Fibroblast of skin of left quadriceps (primary cell): Measurements from ENCODE around the gene WNT9A.

Experiments
- DNase-seq, 2 experiments: peaks; one replicate each; pipeline ENCODE4 v3.0.0-alpha.2; 2013; ENCODE audit warnings: low read depth in 2 of 2

The WNT9A gene

DNA sequence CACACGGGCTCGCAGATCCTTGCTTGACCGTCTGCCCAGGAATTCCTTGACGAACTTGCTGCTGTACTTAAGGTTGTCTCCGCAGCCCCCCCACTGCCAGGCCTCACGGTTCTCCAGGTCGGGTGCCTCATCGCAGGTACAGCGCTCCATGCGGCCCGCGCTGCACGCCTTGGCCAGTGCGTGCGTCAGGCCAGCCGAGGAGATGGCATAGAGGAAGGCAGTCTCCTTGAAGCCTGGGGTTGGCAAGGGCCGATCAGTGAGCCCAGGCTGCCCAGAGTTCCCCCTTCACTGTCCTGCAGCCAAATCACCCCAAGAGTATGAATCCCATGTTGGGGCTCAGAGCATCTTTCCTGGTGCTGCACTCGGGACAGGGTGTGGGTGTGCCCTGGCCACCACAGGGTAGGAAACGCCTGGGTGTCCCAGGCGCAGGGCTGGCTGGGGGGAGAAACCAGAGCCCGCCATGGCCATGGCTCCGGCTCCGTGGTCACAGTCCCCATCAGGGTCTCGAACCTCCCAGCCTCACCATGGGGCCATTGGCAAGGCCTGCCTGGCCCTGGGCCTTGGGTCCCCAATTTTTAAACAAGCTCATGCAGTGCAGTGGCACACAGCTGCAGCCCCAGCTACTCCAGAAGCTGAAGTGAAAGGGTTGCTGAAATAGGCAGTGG lies 23.4 kb downstream of the WNT9A start:
- DNase-seq, result no peak

DNA sequence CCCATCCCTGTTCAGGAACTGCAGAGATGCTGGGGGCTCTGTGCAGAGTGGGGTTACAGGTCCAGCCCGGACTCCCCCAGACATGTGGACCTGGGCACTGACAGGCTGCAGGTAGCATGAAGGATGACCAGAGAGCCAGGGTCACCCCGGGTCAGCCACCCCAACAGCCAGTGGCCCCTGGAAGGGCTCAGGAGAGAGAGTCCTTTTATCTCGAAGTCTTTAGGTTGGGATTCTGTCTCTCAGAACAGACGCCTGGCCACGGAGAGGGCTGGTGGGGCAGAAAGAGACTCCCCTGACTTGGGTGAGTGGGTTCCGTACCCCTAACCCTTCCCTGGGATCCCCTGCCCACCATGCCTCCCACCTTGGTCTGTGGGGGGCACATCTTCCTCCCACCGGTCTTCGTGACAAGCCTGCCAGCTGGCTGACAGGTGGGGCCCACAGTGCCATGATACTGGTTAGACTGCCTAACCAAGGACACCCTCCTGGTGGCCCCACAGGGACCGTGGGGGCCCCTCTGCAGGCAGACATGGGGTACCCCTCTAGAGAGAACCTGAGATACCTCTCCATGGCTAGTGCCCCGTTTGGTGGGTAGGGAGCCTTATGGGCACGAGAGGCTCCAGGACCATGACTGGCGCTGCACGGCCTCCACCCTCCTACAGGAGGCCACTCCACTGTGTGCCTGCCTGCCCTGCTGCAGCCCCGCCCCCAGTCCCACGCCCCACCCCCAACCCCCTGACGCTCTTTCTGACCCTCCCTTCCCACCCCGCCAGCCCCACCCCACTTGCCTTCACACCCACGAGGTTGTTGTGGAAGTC lies 24.2 kb downstream of the WNT9A start:
- DNase-seq, result no peak

DNA sequence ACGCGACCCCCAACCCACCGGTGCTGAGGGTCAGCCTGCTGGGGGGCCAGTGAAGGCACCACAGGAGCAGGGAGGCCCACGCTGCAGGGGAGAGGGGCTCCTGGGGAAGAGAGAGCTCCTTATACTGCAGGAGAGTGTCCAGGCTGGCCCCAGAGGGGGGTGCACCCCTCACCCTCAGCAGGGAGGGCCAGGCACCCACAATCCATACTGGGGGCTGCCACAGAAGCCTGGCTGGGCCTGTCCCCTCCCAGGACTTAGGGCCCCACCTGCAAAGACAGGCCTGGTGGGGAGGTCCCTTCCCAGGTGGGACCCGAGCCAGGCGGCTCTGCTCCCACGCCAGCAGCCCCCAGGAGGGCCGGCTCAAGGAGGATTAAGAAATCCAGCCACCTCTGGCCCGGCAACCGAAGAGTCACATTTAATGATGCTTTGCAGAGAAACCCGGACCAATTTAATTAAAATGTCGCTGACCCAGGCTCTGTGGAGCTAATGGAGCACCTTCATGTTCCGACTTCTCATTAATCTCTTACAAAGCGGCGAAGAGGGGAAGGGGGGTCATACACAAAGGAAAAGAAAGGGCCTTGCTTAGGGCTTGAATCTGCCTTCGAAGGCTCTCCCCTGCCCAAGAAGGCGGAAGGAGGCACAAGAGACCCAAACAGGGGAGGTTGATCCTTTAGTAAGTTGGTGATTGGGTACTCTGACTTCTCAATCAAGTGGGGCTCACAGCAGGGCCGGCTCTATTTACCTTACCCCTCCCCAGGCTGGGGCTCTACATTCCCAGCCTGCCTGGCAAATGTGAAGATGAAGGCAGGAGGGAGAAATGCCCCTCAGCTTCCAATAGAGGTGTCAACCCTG lies 25.0 kb downstream of the WNT9A start:
- DNase-seq, result no peak

DNA sequence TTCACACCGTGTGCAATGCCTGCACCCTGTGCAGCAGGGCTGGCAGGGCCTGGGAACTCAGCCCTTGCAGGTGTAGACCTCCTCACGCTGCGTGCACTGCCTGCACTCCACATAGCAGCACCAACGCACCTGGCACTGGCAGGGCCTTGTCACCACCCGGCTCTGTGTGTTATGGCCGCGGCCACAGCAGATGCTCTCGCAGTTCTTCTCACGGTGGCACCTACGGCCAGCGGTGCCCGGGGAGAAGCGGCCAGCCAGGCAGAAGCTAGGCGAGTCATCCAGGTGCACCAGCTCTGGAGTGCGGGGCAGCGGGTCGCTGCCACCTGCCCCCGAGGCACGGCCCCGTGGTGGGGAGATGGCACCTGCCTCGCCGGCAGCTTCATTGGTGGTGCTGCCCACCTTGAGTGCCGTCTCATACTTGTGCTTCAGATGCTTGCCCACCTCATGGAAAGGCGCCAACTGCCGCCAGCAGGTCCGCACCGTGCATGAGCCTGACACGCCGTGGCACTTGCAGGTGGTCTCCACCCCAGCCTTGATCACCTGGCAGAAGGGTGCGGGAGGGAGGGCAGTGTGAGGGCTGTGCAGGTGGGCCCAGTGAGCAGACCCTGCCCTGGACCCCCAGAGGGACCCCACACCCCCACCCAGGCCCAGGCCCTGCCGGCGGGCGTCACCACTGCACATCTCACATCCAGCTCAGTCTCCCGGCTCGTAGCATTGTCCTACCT lies 26.1 kb downstream of the WNT9A start:
- DNase-seq, result no peak

DNA sequence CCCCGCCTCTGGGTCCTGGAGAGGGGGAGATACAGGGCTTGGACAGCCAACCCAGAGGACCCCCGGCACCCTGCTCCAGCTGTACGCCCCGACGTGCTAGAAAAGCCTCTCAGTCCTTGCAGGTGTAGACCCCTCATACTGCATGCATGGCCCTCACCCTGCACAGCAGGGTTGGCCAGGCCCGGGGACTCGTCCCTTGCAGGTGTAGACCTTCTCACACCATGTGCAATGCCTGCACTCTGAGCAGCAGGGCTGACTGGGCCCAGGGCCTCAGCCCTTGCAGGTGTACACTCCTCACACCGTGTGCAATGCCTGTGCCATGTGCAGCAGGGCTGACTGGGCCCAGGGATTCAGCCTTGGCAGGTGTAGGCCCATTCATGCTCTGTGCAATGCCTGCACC lies 26.8 kb downstream of the WNT9A start:
- DNase-seq, result no peak

DNA sequence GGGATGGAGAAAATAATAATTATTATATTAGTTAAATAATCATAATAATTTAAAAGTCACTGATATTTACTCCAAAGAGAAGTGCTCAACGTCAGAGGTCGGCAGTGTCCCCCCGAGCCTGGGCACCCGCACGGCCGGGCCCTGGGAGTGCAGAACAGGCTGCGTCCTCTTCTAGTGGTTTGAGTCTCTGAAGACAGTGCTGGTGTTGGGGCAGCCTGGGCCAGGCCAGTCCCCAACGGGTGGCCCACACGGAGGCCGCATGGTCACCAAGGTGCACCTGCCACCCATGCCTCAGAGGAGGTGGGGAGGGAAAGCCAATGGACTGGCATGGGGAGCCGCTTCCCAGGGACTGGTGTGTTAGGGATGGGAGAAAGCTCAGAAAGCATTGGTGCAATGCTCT lies 27.3 kb downstream of the WNT9A start:
- DNase-seq, result no peak

DNA sequence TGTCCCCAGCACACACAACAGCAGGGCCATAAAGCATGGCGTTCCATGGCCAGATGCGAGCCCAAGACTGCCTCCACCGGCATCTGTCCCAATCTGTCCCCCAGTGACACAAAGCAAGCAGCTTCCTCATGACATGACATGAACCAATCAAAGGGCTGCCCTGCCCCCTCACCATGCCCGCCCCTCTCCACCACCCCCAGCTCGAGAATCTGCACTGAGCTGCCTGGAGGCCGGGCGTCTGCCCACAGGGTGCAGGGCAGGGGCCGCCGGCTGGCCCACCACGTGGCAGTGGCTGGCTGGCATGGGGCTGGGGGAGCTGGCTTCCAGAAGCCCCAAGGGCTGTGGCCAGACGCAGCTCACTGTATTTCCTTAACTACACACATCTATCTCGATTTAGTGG lies 27.8 kb downstream of the WNT9A start:
- DNase-seq, result no peak

DNA sequence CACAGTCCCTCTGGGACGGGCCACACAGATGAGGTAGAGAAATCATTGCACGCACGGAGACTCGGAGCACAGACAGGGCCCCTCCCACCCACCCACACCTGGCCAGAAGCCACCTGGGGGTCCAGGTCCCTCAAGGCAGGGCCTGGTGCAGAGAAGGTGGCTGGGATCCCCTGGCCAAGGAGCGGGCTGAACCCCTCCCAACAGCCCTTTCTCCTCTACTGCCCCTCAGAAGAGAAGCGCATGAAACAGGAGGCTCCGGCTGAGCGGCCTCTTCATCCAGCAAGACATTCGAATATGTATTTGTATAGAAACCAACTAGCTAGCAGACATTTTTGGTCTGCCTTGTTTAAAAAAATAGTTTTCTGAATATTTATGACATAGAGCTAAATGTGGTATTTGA lies 29.0 kb downstream of the WNT9A start:
- no peak for DNase-seq

DNA sequence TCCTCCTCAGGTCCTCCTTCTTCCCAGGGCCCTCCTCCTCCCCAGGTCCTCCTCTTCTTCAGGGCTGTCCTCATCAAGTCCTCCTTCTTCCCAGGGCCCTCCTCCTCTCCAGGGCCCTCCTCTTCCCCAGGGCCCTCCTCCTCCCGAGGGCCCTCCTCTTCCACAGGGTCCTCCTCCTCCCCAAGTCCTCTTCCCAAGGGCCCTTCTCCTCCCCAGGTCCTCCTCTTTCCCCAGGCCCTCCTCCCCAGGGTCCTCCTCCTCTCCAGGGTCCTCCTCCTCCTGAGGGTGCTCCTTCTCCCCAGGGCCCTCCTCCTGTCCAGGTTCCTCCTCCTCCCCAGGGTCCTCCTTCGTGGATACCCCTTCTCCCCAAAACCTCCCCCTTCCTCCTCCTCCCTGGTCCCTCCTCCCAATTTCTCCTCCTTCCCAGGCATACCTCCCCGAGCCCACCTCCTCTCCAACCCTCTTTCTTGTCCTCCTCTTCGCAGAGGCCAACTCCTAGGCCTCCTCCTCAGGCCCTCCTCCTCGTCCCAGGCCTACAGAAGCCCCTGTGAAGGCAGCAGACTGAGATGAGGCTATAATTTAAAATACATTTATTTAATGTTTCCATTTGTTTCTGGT lies 29.5 kb downstream of the WNT9A start:
- no peak for DNase-seq

DNA sequence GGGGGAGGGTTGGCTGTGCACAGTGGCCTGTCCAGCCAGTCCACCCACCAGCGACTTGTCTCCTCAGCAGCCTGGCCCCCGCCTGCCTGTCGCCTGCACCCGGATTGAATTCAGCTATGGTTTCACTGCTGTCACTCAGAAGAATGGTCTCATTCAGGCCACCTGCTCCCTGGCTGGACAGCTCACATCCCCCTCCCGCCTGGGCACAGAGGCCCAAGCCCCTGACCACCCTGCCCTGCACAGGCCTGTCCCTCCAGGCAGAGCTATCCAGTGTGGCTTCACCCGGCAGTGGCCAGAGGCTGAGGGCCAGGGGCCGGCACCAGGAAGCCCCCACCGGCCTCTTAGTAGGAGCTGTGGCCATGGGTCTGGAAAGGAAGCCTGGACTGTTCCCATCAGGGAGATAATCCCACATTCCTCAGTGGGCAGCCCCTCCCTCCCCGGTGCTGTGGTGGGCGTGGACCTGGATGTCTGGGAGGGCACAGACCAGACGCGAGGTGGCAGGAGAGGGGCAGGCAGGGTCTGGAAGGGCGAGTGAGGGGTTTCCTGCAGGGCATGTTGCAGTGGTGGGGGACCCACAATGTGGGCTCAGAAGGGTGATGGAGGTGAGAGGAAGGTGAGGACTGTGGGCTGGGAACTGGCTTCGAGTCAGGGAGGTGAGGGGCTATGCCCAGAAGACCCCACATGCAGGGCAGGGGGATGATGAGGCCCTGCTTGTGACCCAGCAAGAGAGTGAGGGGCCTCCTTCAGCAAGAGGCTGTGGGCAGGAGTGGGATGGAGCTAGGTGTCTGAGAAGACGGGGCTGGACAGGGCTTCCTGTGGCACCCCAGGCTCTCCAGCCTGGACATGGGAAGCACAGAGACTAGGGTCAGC lies 30.4 kb downstream of the WNT9A start:
- DNase-seq, result no peak

DNA sequence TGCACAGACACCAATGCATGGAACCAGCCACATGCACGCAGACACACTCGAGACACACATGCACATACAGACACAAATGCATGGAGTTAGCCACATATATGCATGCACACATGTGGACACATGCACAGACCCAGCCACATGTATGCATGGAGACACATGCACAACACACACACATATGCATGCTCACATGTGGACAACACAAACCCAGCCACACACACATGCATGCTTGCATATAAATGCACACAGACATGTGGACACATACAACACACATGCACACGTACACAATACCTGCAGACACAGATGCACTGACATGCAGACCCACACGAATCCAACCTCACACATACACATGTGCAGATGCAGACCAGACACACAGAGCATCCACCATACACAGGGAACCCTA lies 31.1 kb downstream of the WNT9A start:
- no peak for DNase-seq

DNA sequence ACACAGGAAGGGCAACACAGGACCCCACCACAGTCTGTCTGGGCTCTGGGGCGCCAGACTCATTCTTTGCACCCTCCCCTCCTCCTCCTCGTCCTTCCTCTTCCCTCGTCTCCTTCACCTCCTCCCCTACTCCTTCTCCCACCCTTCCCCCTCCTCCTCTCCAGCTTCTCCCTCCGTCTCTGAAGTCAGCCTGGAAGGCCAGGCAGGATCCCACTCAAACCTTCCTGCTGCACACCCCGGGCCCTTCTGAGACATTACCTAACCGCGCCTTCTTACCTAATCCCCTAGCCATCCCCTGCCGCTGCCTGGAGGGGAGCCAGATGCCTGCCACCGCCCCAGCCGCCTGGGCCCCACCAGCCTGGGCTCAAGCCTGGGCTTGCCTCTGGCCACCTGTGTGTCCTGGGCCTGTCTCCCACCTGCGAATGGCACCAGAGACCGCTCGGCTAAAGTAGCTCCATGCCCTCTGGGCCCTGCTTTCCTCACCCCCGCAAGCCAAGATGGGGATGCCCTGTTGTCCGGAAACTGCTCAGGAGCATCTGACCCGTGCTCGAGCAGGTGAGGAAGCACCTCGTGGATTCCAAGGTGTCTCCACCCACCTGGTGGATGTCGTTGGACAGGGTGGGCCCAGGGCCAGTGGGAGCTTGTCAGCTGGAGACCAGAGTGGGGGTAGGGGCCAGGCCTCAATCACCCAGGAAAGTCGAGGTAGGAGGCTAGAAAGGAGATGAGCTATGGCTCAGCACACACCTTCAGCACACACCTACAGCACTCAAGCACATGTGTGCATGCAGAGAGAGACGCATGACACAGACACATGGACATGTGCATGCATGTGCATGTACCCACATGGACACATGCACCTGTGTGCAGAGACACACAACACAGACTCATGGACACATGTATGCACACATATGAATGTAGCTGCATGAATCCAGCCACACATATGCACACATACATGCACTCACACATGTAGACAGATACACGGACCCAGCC lies 31.9 kb downstream of the WNT9A start:
- DNase-seq, result no peak

DNA sequence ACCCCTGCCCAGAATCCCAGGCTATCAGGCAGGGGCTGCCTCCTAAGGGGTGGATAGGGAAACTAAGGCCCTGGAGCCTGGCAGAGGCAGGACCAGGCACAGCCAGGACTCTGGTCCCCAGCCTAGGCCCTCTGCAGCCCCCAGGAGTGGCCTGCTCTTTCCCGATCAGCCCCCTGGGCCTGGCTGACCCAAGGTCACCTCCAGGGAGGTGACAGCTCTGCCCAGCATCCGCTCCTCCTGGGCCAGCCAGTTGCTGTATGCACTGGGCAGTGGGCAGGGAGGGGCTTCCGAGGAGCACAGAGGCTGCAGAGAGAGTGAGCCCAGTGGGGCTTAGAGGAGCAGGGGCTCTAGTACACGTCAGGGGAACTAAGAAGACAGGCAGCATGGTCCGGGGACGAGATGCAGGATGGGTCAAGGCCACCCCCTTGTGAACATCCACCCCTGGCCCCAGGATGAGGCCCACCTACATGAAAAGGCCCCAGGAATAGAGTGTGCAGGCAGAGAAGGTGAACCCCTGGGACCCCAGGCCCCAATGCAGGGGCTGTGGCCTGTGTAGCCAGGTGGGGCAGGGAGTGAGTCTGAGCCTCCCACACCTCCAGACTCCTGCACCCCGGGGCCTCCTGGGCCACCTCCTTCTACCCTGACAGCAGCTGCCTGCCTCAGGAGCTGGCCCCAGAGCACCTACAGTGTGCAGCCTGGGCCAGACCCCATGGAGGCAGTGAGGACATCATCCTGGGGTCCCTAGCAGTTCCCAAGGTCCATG lies 32.8 kb downstream of the WNT9A start:
- DNase-seq, result no peak

DNA sequence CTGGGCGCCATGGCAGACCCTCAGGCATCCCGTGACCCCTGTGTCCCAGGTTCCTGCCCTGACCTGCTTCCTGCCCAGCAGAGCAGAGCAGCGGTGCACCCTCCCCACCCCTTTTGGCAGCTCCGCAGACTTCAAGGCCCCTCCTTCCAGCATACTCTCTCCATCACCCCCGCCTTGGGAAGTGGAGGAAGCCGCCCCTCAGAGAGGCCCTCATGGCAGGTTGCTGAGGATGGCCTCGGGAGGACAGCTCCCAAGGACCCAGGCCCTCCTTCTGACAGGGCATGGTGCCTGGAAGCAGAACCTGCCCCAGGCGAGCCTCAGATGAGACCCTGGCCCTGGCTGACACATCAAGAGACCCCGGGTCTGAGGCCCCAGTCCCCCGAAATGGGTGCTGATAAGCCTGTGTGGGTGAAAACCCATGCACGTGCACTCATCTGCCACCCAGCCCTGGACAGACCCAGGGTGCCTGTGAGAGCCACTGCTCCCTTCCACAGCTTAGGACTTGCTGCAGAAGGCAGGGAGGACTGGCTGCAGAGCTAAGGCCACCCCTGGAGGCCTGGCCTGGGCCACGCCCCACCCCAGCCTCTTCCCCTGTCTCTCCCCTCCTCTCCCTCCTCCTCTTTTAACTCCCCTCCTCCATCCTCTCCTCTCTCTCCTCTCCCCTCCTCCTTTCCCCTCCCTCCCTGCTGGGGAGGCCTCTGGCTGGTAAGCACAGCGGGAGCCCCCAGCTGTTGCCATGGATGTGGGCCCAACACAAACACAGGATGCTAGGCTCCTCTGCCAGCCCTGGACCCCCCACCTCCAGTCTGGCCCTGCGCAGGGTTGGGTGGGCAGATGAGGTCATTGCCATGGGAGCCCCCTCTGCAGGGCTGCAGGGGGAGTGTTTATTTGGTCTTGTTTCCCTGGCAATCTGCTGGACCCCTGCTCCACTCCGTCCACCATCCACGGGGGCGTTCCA lies 33.7 kb downstream of the WNT9A start:
- no peak for DNase-seq

DNA sequence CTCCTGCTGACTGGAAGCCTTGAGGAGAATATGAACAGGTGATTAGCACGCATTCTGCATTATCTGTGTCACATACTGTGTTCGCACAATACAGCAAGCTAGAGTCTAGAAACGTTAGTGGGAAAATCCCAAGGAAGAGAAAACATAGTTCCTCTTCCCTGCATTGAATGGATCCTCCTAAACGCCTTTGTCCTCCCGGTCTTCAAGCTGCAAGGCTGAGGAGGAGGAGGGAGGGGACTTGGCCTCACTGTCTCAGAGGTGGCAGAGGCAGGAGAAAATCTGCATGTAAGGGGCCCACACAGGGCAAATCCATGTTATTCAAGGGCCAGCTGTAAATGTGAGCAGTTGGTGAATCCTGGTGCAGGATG lies 34.4 kb downstream of the WNT9A start:
- no peak for DNase-seq

DNA sequence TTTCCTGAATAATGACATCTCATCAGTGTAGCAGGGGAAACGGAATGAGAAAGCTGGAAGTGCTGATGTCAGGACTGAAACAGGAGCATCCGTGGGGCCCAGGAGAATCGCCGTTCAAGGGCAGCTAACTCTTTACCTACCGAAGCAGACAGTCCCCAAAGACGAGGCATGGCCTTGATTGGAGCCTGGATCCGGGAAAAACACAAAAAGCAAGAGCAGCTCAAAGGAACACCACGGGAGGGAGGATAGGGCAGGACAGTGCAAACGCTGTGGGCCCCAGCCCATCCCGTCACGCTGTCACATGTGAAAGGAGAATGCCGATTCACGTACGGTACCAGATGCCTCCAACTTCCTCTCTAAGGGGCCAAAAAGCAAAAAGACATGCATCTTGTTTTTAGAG lies 34.9 kb downstream of the WNT9A start:
- no peak for DNase-seq

DNA sequence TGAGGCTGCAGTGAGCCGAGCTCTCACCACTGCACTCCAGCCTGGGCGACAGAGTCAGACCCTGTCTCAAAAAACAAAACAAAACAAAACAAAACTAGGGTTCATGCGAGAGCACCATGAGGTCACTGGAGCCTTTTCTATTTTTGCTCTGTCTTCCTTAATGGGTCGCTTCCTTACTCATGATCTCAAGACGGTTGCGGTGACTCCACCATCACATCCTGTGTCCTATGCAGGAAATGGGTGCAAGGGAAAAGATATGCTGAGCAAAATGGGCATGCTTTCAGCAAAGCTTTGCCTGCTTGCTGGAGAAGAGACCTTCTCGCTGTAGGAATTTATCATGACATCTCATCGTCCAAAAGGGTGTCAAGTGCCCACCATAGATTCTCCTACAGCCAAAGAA lies 36.4 kb downstream of the WNT9A start:
- no peak for DNase-seq
